ENCODE data around the gene CIROP.

Gene CIROP

DNA sequence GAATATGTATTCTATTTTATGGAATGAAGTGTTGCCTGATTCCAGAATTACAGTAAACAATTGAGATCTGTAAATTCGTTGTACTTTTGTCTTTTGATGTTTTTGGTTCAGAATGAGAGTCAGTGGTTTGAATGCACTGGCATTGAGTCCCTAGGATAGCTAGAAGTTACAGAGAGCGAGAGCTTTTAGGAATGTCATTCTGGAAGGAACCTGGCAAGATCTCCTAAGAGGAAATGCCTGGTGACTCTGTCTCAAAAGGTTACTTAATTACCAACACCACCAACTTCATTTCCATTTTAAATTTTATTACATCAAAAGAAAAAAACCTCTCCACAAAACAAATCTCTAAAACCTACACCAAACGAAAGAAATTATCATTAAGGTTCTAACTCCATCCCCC is 20.2 kb upstream of the CIROP start:
- Histone ChIP-seq H3K27ac (no peak overlapping the region), H3K4me1 (ENCODE audit: control insufficient read depth in 1 of 2, insufficient read depth in 1 of 2, low read depth in 1 of 2, low read length in 1 of 2) (peaks cover 42 to 46% of the 10 kb centered on the region in 2 experiments), H3K27me3 (no peaks in the 10 kb centered on the region), H3K9me3 (no peaks in the 10 kb centered on the region), H3K4me3 (ENCODE audit: low read depth in 1 of 2, low read length in 1 of 2) (no peak overlapping the region), H3K36me3 (no peaks in the 10 kb centered on the region)
- TF ChIP-seq, protein P1, sequence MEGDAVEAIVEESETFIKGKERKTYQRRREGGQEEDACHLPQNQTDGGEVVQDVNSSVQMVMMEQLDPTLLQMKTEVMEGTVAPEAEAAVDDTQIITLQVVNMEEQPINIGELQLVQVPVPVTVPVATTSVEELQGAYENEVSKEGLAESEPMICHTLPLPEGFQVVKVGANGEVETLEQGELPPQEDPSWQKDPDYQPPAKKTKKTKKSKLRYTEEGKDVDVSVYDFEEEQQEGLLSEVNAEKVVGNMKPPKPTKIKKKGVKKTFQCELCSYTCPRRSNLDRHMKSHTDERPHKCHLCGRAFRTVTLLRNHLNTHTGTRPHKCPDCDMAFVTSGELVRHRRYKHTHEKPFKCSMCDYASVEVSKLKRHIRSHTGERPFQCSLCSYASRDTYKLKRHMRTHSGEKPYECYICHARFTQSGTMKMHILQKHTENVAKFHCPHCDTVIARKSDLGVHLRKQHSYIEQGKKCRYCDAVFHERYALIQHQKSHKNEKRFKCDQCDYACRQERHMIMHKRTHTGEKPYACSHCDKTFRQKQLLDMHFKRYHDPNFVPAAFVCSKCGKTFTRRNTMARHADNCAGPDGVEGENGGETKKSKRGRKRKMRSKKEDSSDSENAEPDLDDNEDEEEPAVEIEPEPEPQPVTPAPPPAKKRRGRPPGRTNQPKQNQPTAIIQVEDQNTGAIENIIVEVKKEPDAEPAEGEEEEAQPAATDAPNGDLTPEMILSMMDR (IDR thresholded peaks at IDR 0.05), result no peak

DNA sequence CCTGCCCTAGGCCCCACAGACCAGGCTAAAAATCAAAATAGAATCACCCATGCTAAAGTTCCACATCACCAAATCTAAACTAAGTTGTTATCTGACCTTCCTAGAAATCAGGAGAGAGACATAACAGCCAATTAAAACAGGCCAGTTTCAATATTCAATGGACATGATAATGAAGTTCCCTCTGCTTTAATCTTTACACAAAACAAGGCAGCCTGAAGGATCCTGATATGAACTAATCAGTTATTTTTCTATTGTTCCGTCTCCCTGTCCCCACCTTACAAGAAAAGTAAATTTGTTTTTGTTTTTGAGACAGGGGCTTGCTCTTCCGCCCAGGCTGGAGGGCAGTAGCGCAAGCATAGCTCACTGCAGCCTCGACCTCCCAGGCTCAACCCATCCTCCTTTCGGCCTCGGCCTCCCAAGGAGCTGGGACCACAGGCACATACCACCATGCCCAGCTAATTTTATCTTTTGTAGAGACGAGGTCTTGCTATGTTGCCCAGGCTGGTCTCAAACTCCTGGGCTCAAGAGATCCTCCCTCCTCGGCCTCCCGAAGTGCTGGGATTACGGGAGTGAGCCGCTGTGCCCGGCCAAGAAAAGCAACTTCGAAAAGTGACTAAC is 19.7 kb upstream of the CIROP start:
- TF ChIP-seq, protein P1 (IDR thresholded peaks at IDR 0.05), result no peak
- Histone ChIP-seq H3K27me3 (no peaks in the 10 kb centered on the region), H3K27ac (no peak overlapping the region), H3K36me3 (no peaks in the 10 kb centered on the region), H3K4me3 (ENCODE audit: low read depth in 1 of 2, low read length in 1 of 2) (no peak overlapping the region), H3K9me3 (no peaks in the 10 kb centered on the region), H3K4me1 (ENCODE audit: control insufficient read depth in 1 of 2, insufficient read depth in 1 of 2, low read depth in 1 of 2, low read length in 1 of 2) (peaks cover 42 to 46% of the 10 kb centered on the region in 2 experiments)

DNA sequence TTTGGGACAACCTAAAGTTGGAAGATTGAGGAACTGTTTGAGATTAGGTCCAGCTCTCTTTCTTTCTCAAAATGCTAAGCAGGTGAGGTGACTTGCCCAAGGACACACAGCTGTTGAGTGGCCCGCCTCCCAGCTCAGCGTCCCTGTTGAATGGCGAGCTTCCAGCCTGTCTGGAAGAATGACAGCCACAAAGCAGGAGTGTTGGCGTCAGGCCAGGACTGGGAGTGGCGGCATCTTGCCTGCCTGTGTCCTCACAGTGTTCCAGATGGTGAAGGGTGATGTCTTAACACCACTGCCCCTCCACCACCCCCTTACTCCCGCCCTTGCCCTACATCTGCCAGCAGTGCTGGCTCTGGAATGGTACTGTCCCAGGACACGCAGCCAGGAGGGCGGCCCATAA is 18.6 kb upstream of the CIROP start:
- Histone ChIP-seq H3K9me3 (no peaks in the 10 kb centered on the region), H3K4me3 (ENCODE audit: low read depth in 1 of 2, low read length in 1 of 2) (no peak overlapping the region), H3K27me3 (no peaks in the 10 kb centered on the region), H3K4me1 (ENCODE audit: control insufficient read depth in 1 of 2, insufficient read depth in 1 of 2, low read depth in 1 of 2, low read length in 1 of 2) (peaks cover 40 to 50% of the 10 kb centered on the region in 2 experiments), H3K36me3 (no peaks in the 10 kb centered on the region), H3K27ac (no peak overlapping the region)
- TF ChIP-seq, protein P1 (IDR thresholded peaks at IDR 0.05), result no peak

DNA sequence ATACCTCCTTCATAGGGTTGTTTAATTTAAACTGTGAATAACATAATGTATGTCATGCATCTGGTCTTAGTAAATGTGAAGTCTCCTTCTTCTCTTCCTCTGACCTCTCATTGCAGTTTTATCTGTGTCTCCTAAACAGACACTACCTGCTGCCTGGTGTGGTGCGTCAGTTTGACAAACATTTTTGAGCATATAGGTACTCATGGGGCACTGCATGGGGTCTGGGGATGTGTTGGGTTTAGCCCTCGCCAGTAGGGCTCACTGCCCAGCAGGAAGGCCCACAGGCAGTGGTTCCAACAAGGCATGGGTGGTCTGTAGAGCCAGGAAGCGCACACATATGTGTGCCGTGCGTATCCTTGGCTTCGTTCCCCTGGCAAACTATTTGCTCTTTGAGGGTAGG is 17.3 kb upstream of the CIROP start:
- peaks cover 51 to 61% of the 10 kb centered on the region in 2 experiments for H3K4me1 ChIP-seq (ENCODE audit: control insufficient read depth in 1 of 2, insufficient read depth in 1 of 2, low read depth in 1 of 2, low read length in 1 of 2)
- TF ChIP-seq, protein P1 (IDR thresholded peaks at IDR 0.05), result no peak

DNA sequence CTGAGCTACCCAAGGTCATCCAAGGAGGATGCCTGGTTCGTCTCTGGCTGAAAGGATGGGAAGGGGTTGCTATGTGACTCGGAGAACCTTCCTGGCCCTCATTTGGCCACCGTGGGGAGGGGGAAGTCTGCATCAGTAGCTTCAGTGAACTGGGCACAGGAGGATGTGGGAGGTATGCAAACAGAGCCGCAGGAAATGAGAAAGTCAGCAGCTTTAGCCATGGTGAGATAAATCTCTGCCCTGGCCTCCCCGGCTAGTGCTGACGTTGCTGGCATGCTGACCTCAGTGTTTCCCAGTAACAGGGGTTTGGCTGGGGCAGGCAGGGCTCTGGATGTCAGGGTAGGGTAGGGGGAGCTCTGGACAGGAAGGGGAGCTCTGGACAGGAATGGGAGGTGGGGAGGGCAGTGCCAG is 16.6 kb upstream of the CIROP start:
- TF ChIP-seq, protein P1 (IDR thresholded peaks at IDR 0.05), result no peak
- H3K4me3 ChIP-seq (ENCODE audit: low read depth in 1 of 2, low read length in 1 of 2), result no peak overlapping the region
- H3K36me3 ChIP-seq, result no peaks in the 10 kb centered on the region
- peaks cover 51 to 61% of the 10 kb centered on the region in 2 experiments for H3K4me1 ChIP-seq (ENCODE audit: control insufficient read depth in 1 of 2, insufficient read depth in 1 of 2, low read depth in 1 of 2, low read length in 1 of 2)
- no peaks in the 10 kb centered on the region for H3K9me3 ChIP-seq
- no peaks in the 10 kb centered on the region for H3K27me3 ChIP-seq
- H3K27ac ChIP-seq, result no peak overlapping the region

More for the DNA sequence above, 17.3 kb upstream of the CIROP start:
- no peaks in the 10 kb centered on the region for H3K9me3 ChIP-seq
- no peaks in the 10 kb centered on the region for H3K36me3 ChIP-seq
- H3K4me3 ChIP-seq (ENCODE audit: low read depth in 1 of 2, low read length in 1 of 2), result no peak overlapping the region
- H3K27ac ChIP-seq, result no peak overlapping the region
- H3K27me3 ChIP-seq, result no peaks in the 10 kb centered on the region
